GM12865 (cell line): Measurements from ENCODE around the gene ATXN7L1.

ENCODE experiments used
- DNase-seq: peaks from one replicate; pipeline ENCODE4 v3.0.0; 2010; ENCODE audit warnings: low read depth
- H3K4me3 ChIP-seq: 2 replicates; pipeline ENCODE4 v1.5.1; 2011; ENCODE audit warnings: mild to moderate bottlenecking, low read depth, low read length, control low read depth
- TF ChIP-seq, protein P1 (sequence below): IDR thresholded peaks from 2 replicates; pipeline ENCODE4 v1.5.1; 2011; ENCODE audit warnings: low read length, control low read depth, low read depth, inconsistent platforms; ENCODE audit not compliant: insufficient read depth; ENCODE audit errors: missing control alignments

The ATXN7L1 gene

DNA sequence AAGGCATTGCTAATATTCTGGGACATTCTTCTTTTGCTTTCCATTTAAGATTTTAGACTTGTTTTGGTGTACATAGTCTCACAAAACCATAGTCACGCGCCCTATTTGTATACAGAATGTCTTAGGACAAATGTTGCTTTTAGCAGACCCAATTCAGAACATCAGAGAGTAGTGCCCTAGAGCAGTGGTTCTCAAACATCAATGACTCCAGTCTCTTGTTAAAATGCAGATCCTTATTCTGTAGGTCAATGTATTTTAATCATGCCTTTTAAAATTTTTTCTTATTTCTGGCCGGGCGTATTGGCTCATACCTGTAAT lies 167.7 kb downstream of the ATXN7L1 start:
- TF ChIP-seq, protein P1, sequence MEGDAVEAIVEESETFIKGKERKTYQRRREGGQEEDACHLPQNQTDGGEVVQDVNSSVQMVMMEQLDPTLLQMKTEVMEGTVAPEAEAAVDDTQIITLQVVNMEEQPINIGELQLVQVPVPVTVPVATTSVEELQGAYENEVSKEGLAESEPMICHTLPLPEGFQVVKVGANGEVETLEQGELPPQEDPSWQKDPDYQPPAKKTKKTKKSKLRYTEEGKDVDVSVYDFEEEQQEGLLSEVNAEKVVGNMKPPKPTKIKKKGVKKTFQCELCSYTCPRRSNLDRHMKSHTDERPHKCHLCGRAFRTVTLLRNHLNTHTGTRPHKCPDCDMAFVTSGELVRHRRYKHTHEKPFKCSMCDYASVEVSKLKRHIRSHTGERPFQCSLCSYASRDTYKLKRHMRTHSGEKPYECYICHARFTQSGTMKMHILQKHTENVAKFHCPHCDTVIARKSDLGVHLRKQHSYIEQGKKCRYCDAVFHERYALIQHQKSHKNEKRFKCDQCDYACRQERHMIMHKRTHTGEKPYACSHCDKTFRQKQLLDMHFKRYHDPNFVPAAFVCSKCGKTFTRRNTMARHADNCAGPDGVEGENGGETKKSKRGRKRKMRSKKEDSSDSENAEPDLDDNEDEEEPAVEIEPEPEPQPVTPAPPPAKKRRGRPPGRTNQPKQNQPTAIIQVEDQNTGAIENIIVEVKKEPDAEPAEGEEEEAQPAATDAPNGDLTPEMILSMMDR: no peak
- DNase-seq: no peak
- no peak overlapping the region for H3K4me3 ChIP-seq

DNA sequence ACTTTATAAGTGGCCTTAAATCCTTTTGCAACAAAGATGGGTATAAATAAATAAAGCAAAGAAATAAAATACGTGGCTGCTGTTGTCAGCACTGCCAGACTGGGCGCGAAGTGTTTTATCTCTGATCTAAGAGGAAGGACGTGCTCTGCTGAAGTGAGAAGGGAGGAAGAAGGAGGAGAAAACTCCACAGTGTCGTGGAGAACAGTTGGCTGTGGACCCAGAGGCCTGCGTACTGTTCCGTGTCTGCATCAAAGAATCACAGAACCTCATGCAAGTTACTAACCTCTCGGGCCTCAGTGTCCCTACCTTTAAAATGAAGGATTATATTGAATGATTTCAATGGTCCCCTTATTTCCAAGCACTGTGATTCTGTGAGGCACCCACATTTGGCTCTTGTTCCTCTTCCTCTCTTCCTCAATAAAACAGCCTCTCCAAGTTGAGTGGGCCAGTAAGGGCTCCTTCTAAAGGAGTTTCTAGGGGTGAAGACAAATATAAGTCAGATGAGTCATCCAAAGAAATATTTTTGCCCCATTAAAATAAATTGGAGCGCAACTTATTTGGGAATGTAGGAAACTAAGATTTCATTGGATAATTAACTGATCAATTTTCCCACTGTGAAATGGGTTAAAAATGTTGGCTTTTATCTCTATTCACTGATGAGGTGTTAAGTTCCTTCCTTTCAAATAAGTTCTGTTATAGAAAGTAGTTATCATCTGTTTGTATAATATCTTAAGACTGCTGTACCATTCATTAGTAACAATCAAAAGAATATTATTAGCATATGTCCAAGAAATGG lies 168.2 kb downstream of the ATXN7L1 start:
- no peak for DNase-seq
- TF ChIP-seq, protein P1: no peak
- H3K4me3 ChIP-seq: no peak overlapping the region

DNA sequence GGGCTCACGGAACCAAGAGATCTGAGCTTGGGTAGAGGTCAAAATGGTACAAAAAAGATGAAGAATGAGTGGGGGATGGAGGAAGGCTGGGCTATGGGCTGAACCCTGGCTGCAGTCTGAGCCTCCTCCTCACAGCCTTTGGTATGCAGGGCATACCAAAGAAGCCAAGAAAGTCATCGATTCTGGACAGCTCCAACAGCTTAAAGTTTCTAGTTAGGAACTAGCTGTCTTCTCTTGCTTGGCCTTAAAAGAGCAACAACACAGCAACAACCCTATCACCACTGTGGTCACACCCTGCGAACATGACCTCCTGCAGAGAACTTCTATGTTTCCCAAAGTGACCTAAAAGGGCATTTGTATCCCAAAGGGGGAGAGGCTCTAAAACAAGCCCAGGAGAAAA lies 169.0 kb downstream of the ATXN7L1 start:
- no peak for DNase-seq
- TF ChIP-seq, protein P1: no peak
- no peak overlapping the region for H3K4me3 ChIP-seq

DNA sequence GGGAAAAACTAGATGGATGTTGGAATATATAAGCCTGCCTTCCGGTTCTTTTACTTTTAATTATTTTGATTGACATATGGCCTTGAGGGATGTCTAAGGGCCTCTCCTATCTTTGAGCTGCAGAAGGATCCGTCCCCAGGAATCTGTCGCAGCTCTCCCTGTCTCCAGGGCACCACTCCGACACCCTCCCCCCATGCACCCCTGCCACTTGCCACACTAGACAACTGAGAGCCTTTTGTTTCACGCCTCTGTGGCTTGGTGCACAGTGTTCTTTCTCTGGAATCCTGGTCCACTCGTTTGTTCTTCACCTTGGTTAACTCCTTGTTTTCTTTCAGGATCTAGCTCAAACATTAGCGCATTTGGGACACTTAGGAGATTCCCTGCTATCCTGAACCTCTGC lies 171.0 kb downstream of the ATXN7L1 start:
- TF ChIP-seq, protein P1: no peak
- DNase-seq: no peak
- no peak overlapping the region for H3K4me3 ChIP-seq

DNA sequence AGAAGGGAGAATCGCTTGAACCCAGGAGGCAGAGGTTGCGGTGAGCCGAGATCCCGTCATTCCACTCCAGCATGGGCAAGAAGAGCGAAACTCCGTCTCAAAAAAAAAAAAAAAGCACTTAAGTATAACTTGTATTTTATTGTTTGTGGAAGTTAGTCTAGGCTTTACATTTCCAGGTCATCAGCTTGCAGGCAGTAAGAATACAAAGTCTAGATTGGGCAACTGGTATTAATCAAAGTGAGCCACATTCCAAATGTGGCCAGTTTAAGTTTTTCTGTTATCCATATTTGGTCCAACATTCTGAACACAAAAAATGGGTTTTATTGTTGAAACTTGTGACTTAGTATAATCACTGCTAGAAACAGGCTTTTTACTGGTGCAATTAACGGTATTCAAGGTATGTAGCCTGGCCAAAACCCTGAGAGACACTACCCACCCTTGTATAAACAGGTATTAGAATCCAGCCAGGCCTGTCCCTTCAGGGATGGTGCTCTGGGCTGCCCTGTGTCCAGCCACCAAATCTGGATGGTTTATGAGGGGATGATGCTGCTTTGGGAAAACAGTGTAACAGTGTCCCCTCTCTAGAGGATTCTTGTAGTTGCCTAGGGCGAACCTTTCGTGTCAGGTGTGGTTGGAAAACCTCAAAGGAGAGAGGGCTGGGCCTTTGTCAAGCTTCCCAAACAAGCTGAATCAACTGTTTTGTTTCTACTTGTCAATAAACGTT lies 173.0 kb downstream of the ATXN7L1 start:
- TF ChIP-seq, protein P1: no peak
- no peak overlapping the region for H3K4me3 ChIP-seq
- no peak for DNase-seq

DNA sequence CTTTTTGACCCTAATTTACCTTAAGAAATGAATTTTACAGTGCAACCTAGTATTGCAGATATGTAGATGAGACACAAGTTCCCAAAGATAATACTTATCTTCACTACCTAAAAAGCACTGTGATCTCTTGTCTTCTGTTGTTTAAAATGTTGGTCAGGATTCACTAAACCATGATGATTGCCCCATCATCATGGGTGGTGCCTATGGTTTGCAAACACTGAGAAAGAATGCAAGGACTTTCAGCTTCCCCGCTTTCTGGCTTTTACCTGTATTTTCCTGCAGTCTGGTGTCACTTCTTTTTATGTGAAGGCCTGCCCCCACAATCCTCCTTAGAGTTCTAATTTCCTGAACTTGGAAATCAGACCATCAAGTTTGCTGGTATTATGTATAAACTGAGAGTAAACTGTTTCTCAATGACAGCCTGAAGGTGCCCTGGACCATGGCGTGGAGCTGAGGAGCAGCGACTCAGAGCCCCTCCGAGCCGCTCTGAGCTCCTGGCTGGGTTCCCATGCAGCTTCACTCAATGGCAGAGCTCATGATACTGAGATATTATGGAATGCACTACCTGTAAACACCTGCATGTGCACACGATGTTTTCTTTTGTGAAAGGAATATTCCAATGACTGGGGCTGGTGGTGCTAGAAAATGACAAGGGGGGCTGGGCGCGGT lies 176.7 kb downstream of the ATXN7L1 start:
- TF ChIP-seq, protein P1: no peak
- no peak overlapping the region for H3K4me3 ChIP-seq
- DNase-seq: no peak
